NCI-H2107 (cell line): ENCODE results near the gene MMEL1.

Source experiments
- DNase-seq: peaks from one replicate; lab custom pipeline; 2025; lab: John Stamatoyannopoulos, UW

Gene MMEL1

DNA sequence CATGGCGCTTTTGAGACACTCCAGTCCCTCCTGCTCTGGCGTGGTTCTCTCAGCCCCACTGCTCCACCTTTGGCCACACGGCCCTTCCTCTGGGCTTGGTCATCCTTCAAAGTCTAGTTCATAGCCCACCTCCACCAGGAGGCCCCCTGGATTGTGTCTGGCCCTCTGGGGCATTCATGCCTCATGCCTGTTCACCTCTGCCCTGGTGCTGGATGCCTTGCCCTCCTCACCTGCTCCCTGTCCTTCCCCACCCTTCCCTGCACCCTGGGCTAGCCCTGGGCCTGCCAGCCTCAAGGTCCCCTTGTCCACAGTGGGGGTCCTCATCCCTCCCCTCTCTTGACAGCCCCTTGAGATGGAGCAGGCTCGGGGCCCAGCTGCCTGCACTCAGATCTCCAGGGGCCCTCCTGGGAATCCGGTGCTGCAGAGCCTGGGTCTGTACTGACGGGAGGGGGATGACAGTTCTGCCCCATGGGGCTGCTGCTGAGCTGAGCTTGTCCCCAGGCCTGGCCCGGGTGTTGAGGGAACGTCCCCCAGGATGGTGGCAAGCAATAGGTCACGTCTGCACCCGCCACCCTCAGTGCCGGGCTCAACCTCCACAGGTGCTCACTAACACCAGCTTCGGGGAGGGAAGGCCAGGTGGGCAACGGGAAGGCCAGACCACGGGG, 27.8 kb downstream of the MMEL1 start:
- no peak for DNase-seq

GRCh38 chr1:2604156-2604843, 28.5 kb downstream of the MMEL1 start:
- no peak for DNase-seq

GRCh38 chr1:2603521-2604155, 29.2 kb downstream of the MMEL1 start:
- DNase-seq: no peak

DNA sequence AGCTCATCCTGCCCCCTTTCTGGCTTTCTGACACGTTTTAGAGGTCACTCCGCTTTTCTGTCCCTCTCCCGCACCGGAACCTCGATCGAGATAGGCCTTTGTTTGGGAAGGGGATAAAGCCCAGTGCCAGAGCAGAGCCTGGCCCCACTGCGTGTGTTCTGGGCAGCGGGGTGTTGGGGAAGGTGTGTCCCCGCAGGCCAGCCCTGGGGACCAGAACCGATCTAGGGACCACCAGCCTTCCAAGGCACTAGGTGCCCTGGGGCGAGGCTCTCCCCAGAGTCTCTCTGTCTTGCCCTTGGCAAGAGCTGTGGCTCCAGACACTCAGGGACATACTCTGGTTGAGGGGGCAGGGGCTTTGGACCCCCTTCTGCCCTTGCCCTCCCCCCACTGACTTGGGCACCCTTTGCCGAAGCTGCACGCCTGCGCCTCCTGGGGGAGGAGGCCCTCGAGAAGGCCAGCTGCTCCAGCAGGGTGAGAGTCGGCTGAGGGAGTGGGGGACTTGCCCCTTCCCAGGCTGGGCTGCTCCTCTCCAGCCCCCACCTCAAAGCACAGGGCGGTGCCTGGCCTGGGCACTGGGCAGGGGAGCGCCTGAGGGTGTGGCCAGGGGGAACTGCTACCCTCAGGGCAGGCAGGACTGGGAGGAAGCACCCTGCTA, 29.8 kb downstream of the MMEL1 start:
- no peak for DNase-seq

- DNase-seq: no peak
These were observed 30.4 kb downstream of the MMEL1 start for GRCh38 chr1:2602311-2602835.

DNA sequence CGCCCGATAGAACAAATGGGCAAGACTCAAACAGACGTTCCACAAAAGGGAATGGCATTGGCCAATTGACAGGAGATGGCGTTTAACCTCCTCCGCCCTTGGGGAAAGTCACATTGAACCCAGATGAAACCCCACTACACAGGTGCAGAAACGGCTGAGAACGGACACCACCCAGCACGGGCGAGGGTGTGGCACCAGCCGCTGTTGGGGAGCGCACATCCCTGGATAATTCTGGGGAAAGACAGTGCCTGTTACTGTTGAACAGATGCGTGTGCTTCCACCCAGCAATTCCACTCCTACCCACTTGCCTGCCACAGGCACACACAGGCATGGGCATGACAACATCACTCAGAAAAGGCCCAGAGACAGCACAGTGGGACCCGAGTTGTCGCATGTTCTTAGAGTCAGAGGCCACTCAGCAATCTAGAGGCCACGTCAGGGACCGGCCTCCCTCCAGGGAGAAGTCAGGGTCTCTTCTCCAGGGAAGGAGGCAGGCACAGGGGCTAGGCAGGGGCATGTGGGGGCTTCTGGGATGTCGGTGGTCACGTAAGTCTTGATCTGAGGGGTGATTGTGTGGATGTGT, 31.0 kb downstream of the MMEL1 start:
- no peak for DNase-seq

DNA sequence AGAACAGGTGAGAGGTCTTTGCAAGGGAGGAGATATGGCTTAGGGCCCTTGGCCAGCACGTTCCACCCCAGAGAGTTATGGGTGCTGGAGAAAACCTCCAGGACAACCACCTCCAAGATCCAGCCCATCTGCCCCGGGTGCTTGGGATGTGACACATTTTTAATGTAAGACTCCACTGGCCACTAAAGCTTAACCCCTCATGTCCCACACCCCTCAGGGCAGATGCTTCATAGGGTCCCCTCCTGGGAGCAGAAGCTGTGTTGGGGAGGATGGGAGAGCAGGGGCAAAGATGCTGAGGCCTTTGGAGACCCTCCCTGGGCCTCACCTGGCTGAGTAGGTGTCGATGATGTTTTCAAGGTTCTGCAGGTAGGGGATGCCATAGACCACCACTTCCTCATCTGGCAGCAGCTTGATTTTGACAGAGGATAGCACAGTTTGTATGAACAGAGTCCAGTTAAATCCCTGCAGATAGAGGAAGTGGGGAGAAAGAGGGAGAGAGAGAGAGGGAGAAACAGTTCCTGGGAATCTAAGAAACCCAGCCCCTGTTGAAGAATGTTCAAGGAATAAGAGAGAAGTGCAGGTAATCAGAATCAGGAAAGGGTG, 34.4 kb downstream of the MMEL1 start:
- no peak for DNase-seq

DNA sequence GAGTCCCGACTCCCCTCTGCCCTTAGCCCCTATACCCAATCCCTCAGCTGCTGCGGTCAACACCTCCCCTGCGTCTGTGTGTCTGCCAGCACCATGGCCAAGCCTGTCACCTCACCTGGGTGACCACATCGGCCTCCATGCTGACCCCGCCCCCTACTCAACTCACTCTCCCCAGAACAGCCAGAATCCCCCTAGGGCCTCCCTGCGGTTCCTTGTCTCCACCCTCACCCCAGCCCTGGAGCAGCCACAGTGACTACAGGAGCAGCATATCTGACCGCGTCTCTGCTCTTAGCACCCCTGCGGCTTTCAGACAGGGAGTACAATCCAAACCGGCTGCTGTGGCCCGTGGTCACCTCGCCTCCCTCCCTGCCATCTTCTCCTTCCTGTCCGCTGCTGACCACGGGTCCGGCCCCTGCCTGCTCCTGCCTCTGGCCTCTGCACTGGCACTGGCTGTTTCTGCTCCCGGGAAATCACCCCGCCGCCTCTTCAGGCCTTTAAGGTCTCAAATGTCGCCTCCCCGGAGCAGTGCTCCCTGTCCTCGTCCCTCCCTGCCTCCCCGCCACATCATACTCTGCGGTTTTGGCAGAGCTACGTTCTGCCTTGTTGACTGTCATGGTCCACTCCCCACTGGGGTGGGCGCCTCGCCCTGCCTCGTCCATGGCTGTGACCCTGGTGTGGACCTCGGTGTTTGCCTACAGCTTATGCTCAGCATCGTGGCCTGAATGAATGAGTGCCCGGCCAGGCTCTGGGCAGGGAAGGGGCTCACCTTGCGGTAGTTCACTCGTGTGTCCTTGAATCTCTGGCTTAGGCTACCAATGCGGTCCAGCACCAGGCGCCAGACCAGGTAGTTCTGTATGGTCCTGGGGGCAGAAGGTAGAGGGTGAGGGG, 35.1 kb downstream of the MMEL1 start:
- no peak for DNase-seq

DNA sequence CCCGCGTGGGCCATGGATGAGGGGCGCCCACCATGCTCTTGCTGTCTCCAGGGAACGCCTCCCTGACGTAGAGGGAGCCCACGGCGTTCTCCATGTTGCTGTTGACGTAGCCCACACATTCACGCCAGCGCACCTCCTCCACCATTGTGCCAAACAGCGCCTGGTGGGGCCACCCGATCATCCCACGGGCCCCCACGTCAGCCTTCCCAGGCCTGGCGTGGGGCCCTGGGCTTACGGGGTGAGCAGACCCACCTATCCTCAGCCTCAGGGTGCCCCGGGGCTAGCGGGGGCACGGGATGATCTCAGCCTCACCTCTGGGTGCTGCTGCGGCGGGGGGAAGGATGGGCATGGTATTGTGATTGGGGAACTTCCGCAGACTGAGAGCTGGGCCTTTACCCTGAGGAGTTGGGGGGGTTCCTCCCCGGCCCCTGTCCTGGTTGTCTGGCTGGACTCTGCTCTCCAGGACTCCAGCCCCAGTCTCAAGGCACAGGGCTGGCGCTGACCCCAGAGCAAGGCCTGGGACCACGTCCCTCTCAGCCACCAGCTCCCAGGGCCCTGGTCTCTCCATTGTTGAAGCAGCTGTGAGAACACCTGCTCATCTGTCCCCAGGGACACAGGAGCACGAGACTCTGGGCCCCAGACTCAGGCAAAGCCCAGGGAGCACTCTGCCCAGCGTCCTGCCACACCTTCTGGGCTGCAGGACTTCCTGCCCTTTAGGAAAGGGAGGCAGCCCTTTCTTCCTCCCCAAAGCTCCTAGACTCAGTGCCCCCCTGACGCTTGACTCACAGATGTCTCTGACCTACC, 36.1 kb downstream of the MMEL1 start:
- DNase-seq: no peak

DNA sequence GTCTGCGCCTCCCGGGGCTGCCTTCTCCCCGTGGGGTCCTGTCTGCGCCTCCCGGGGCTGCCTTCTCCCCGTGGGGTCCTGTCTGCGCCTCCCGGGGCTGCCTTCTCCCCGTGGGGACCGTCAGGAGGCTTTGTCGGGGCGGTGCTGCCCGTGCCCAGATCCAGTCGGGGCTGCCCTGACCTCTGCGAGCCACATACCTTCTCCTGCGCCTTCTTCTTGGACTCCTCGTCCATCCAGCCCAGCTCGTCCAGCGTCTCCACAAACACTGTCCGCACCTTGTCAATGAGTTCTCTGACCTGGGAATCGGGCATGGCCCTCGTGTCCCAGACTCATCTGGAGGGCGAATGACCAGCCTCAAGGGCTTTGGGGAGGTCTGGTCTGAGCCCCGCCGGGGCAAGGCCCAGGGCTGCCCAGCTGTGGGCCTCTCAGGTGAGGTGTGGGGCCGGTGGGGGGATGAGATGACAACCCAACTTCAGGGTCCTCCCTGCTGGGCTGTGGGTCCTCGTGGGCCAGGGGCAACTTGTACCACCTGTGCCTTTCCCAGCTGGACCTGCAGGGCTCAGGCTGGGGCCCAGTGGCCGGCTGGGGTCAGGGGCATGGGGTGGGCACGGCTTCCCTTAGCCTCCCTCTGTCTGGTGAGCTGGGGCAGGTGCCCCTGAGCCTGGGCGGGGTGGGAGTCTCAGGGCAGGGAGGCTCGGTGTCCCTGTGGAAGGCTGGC, 36.8 kb downstream of the MMEL1 start:
- DNase-seq: no peak

GRCh38 chr1:2595261-2595811, 37.5 kb downstream of the MMEL1 start:
- no peak for DNase-seq

DNA sequence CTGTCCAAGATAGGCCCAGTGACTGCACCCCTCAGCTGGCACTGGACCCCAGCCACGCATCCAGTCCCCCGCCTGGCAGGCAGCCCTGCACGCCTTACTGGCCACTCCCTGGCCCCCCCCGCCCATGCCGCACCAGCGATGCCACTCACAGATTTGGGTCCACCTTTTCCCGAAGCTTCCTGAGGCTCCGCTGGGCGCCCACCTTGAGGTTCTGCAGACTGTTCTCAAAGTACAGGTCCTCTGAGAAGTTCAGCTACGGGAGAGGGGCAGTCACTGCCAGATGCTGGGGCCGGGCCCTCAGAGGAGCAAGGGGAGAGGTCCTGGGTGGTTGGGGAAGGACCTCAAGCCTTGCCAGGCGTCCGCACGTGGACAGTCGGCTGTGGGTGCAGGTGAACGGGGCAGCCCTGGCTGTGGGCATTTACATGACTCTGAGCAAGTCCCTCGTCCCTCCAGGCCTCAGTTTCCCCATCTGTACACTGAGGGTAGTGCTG, 38.1 kb downstream of the MMEL1 start:
- DNase-seq: no peak

DNA sequence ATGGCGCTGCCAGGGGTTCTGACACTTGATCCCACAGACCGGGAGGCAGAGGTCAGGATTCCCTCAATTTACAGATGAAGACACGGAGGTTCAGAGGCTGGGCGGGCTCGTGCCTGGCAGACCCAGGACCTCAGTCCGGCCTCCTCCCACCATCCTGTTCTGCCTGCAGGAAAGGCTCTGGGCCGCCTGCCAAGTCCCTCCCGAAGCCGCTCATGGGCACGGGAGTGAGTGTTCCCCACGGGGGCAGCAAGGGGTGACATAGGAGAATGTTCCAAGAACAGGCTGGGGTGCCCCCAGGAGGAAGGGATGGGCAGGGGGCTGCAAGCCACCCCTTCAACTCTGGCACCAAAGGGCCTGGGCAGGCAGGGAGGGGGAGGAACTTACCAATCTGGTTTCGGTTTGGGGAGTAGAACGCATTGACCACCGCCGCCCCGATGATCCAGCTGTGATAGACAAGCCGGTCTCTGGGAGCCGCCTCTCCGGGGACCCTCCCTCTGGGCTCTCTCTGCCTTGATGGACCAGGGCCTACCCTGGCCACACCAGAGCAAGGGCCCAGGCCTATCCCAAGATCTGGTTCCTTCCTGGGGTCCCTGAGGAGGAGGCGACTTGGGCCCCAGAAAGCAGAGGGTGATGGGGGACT, 38.7 kb downstream of the MMEL1 start:
- no peak for DNase-seq

DNA sequence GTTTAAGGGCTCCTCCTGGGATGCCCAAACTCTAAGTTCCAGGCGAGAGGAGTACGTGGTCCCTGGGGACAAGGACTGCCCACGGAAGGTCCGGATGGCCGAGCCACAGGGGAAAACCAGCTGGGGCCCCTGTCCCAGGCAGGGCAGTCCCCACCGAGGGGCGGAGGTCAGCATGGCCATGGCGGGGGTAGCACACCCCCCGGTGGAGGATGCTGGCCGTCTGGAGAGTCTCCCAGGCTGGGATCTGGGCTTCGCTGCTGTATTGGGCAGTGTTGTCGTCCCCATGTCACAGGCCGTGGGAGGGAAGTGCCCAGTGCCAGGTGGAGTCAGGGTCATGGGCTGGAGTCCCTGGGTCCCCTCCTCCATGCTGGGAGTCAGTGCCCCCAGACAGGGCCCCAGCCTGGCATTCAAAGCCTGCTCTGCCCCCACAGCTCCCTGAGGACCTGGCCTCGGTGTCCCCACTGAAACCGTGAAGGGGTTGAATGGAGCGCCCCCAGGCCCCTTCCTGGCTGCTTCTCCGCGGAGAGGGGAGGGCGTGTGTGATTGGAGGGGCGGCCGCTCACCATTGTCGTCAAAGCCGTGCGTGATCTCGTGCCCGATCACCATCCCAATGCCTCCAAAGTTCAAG, 39.5 kb downstream of the MMEL1 start:
- no peak for DNase-seq

DNA sequence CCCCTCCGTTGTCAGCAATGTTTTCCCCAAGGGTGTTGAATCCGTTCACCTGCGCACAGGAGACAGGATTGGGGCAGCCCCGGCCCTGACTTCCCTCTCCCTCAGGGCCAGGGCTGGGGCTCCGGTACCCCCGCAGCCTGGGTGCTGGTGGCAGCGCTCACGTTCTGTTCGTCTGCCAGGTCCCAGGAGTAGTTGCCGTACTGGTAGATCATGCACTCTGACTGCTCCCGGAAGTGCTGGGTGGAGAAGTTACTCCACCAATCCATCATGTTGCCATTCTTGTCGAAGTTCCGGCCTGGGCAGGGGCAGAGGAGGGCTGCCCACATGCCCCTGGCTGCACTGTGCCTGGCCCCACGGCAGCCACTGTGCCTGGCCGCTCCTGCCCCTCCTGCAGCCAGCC, 40.1 kb downstream of the MMEL1 start:
- DNase-seq: no peak

- no peak for DNase-seq
These were observed 41.1 kb downstream of the MMEL1 start for GRCh38 chr1:2591581-2592261.

- no peak for DNase-seq
These were observed 41.6 kb downstream of the MMEL1 start for GRCh38 chr1:2591233-2591580.
